K562 (cell line): ENCODE data around the gene IRAK4.

Experiments
- POLR2A ChIP-seq: fragments of 450-650 bp; conservative IDR thresholded peaks from 2 replicates; pipeline ENCODE4 v1.6.1; 2016
- POLR2AphosphoS2 ChIP-seq: IDR thresholded peaks from 2 replicates; pipeline ENCODE4 v1.6.1; 2012; ENCODE audit warnings: low read length, improper control_type of control experiment
- ZNF274 ChIP-seq: IDR thresholded peaks from 2 replicates; pipeline ENCODE4 v1.6.1; 2011; ENCODE audit warnings: low read depth, mild to moderate bottlenecking, low read length, moderate library complexity, borderline replicate concordance

DNA sequence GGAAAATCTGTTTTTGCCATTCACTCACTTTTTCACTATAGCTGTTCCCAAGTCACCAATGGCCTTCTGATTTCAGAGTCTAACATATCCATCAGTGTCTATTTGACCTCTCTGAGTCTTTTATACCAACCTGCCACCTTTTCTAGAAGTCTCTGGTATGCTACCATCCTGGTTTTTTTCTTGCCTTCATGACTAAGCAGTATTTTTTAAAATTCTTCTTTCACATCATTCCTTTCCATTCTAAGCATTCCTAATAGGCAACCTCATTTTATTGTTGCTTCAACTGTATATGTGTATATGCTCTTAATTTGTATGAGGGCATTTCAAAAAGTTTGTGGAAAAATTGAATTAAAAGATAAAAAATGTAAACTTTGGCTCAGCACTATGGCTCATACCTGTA, 5.0 kb downstream of the IRAK4 start:
- TF ChIP-seq ZNF274 (no peak), POLR2A (no peak), POLR2AphosphoS2 (no peak)
